ENCODE data around the gene KBTBD8.

DNA sequence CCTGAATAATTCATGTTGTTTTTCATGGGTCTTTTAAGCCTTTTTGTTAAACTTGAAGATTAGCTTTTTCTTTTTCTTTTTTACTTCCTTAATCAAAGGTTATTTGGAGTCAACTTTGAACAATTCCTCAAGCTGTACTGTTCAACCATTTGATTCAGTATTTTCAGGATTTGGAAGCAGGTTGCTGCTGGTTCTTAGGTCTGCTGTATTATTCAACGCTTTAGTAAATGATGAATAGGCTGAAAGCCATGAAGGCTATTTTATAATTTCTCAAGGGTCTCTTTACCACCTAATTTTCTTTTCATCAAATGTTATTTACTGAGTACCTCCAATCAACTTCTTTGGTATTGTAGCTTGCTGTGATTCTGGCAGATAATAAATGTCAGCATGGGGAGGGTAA is 45.8 kb upstream of the KBTBD8 start:
- TF ChIP-seq, protein P1, sequence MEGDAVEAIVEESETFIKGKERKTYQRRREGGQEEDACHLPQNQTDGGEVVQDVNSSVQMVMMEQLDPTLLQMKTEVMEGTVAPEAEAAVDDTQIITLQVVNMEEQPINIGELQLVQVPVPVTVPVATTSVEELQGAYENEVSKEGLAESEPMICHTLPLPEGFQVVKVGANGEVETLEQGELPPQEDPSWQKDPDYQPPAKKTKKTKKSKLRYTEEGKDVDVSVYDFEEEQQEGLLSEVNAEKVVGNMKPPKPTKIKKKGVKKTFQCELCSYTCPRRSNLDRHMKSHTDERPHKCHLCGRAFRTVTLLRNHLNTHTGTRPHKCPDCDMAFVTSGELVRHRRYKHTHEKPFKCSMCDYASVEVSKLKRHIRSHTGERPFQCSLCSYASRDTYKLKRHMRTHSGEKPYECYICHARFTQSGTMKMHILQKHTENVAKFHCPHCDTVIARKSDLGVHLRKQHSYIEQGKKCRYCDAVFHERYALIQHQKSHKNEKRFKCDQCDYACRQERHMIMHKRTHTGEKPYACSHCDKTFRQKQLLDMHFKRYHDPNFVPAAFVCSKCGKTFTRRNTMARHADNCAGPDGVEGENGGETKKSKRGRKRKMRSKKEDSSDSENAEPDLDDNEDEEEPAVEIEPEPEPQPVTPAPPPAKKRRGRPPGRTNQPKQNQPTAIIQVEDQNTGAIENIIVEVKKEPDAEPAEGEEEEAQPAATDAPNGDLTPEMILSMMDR (IDR thresholded peaks at IDR 0.05), result no peak
- TF ChIP-seq POLR2A (IDR thresholded peaks at IDR 0.05), result no peak

Measured in heart left ventricle (tissue), 13 donors.